Astrocyte (in vitro differentiated cells and primary cell): ENCODE measurements around the gene AKR1B1. TPM values are rescaled to one million over a fixed set of nuclear protein-coding genes. Genes with fewer than 3 reads are reported as not detected.

Experiments
- DNase-seq: peaks from one replicate; pipeline ENCODE4 v3.0.0-alpha.2; 2010; ENCODE audit warnings: low read depth
- FAIRE-seq: peaks from 2 replicates; lab custom pipeline; 2011; peaks lifted over from hg19 to GRCh38; lab: Jason Lieb, UNC
- H2AFZ ChIP-seq: 2 replicates; pipeline ENCODE4 v1.6.0; 2012; ENCODE audit warnings: low read depth, low read length, inconsistent platforms
- H3K27ac ChIP-seq: 2 replicates; pipeline ENCODE4 v1.5.1; 2011; ENCODE audit warnings: low read depth, low read length, inconsistent platforms
- H3K27me3 ChIP-seq: 2 replicates; pipeline ENCODE4 v1.6.0; 2011; ENCODE audit warnings: low read length, inconsistent platforms; ENCODE audit not compliant: insufficient read depth
- H3K36me3 ChIP-seq: 2 replicates; pipeline ENCODE4 v1.5.1; 2011; ENCODE audit warnings: low read length, inconsistent platforms; ENCODE audit not compliant: insufficient read depth
- H3K4me1 ChIP-seq: 2 replicates; pipeline ENCODE4 v1.5.1; 2011; ENCODE audit warnings: low read length, inconsistent platforms; ENCODE audit not compliant: insufficient read depth
- H3K4me2 ChIP-seq: 2 replicates; pipeline ENCODE4 v1.6.0; 2012; ENCODE audit warnings: low read length, inconsistent platforms
- H3K4me3 ChIP-seq: 2 replicates; pipeline ENCODE4 v1.5.1; 2011; ENCODE audit warnings: low read depth, mild to moderate bottlenecking, low read length, inconsistent platforms; ENCODE audit not compliant: insufficient read depth
- H3K79me2 ChIP-seq: 2 replicates; pipeline ENCODE4 v1.6.0; 2012; ENCODE audit warnings: mild to moderate bottlenecking, low read length, inconsistent platforms; ENCODE audit not compliant: insufficient read depth
- H3K9ac ChIP-seq: 2 replicates; pipeline ENCODE4 v1.6.0; 2012; ENCODE audit warnings: mild to moderate bottlenecking, low read length, inconsistent platforms
- H3K9me3 ChIP-seq: 2 replicates; pipeline ENCODE4 v1.5.1; 2012; ENCODE audit warnings: low read depth, mild to moderate bottlenecking, low read length, inconsistent platforms; ENCODE audit not compliant: insufficient read depth
- H4K20me1 ChIP-seq: 2 replicates; pipeline ENCODE4 v1.6.0; 2012; ENCODE audit warnings: low read length, inconsistent platforms; ENCODE audit not compliant: insufficient read depth
- H3K27ac Mint-ChIP-seq: one replicate; pipeline ENCODE4 v1.8.0; 2021; ENCODE audit warnings: mild to moderate bottlenecking, mixed read lengths; ENCODE audit not compliant: unreplicated experiment
- H3K27me3 Mint-ChIP-seq: one replicate; pipeline ENCODE4 v1.8.0; 2021; ENCODE audit warnings: low read depth, mixed read lengths; ENCODE audit not compliant: unreplicated experiment
- H3K36me3 Mint-ChIP-seq: one replicate; pipeline ENCODE4 v1.8.0; 2021; ENCODE audit warnings: low read depth, mixed read lengths; ENCODE audit not compliant: unreplicated experiment
- H3K4me1 Mint-ChIP-seq: one replicate; pipeline ENCODE4 v1.8.0; 2021; ENCODE audit warnings: low read depth, mixed read lengths; ENCODE audit not compliant: unreplicated experiment
- H3K4me3 Mint-ChIP-seq: one replicate; pipeline ENCODE4 v1.8.0; 2021; ENCODE audit warnings: mild to moderate bottlenecking, moderate library complexity, mixed read lengths; ENCODE audit not compliant: unreplicated experiment
- H3K9me3 Mint-ChIP-seq: one replicate; pipeline ENCODE4 v1.8.0; 2021; ENCODE audit warnings: mild to moderate bottlenecking, mixed read lengths; ENCODE audit not compliant: unreplicated experiment
- CTCF ChIP-seq: IDR thresholded peaks from 2 replicates; pipeline ENCODE4 v1.5.1; 2011; ENCODE audit warnings: low read depth, mild to moderate bottlenecking, inconsistent platforms, low read length, moderate library complexity; ENCODE audit not compliant: insufficient read depth
- EZH2 ChIP-seq: IDR thresholded peaks from 2 replicates; pipeline ENCODE4 v1.6.1; 2012; ENCODE audit warnings: mild to moderate bottlenecking, low read length, inconsistent platforms; ENCODE audit not compliant: insufficient read depth
- total RNA-seq: library from RNA; stranded (reverse); gene quantifications from 2 replicates; pipeline ENCODE4 v1.2.1, GENCODE V29; 2021

Gene AKR1B1
- total RNA-seq, 1 donor from 2014 or later, result 114 TPM

GRCh38 chr7:134432296-134433152 lies 26.4 kb downstream of the AKR1B1 start:
- H3K27me3 Mint-ChIP-seq, result peaks cover 3% of the 10 kb centered on the region
- H3K9me3 Mint-ChIP-seq, result no peaks in the 10 kb centered on the region
- H3K79me2 ChIP-seq, result no peaks in the 10 kb centered on the region
- H3K36me3 Mint-ChIP-seq, result no peaks in the 10 kb centered on the region
- FAIRE-seq (peak; percentile 81), DNase-seq (peak; percentile 77)
- no peak overlapping the region for H3K27ac ChIP-seq
- peak overlapping the region; percentile 84 for H3K4me2 ChIP-seq
- H3K4me1 Mint-ChIP-seq, result no peaks in the 10 kb centered on the region
- H3K4me3 Mint-ChIP-seq, result peak overlapping the region; percentile 83
- peak overlapping the region; percentile 95 for H2AFZ ChIP-seq
- no peaks in the 10 kb centered on the region for H3K9me3 ChIP-seq
- H3K9ac ChIP-seq, result peak overlapping the region; percentile 60
- peak overlapping the region; percentile 78 for H3K27ac Mint-ChIP-seq
- H3K27me3 ChIP-seq, result peaks cover 3% of the 10 kb centered on the region
- H3K4me3 ChIP-seq, result peak overlapping the region; percentile 54
- H3K4me1 ChIP-seq, result no peaks in the 10 kb centered on the region
- TF ChIP-seq CTCF (peak; percentile 73), EZH2 (no peak)
- no peaks in the 10 kb centered on the region for H4K20me1 ChIP-seq
- no peaks in the 10 kb centered on the region for H3K36me3 ChIP-seq

DNA sequence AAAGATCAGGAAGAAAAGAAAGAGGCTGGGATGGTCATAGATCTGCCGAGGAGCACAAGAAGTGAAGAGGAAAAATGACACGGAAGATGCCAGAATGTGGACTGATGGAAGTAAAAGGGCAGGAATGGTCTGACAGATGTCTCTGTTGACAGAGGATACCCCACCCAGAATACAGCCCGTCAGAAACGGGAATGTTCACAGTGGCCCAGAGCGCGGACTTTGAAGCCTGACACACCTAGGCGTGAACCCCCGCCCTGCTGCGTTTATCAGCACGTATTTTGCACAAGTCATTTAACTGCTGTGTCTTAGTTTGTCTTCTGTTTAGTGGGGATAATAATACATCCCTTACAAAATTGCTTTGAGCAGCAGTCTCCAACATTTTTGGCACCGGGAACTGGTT lies 27.1 kb downstream of the AKR1B1 start:
- Histone ChIP-seq H3K27me3 (peaks cover 3% of the 10 kb centered on the region), H3K4me2 (peak overlapping the region; percentile 84), H3K4me3 (peak overlapping the region; percentile 54), H3K79me2 (no peaks in the 10 kb centered on the region), H3K4me1 (no peaks in the 10 kb centered on the region), H2AFZ (peak overlapping the region; percentile 95), H3K36me3 (no peaks in the 10 kb centered on the region), H3K9me3 (no peaks in the 10 kb centered on the region), H4K20me1 (no peaks in the 10 kb centered on the region), H3K9ac (no peak overlapping the region), H3K27ac (no peak overlapping the region)
- H3K4me1 Mint-ChIP-seq, result no peaks in the 10 kb centered on the region
- H3K9me3 Mint-ChIP-seq, result no peaks in the 10 kb centered on the region
- DNase-seq (no peak), FAIRE-seq (no peak)
- peak overlapping the region; percentile 83 for H3K4me3 Mint-ChIP-seq
- no peak overlapping the region for H3K27ac Mint-ChIP-seq
- no peak for TF ChIP-seq CTCF
- no peak for TF ChIP-seq EZH2
- H3K27me3 Mint-ChIP-seq, result peaks cover 3% of the 10 kb centered on the region
- H3K36me3 Mint-ChIP-seq, result no peaks in the 10 kb centered on the region

- FAIRE-seq, result no peak
Observed at GRCh38 chr7:134429481-134429880, 29.4 kb downstream of the AKR1B1 start.

More at GRCh38 chr7:134429481-134429880, 29.4 kb downstream of the AKR1B1 start:
- DNase-seq, result no peak
- no peaks in the 10 kb centered on the region for H3K4me1 ChIP-seq
- no peaks in the 10 kb centered on the region for H3K4me1 Mint-ChIP-seq
- H3K9me3 ChIP-seq, result no peaks in the 10 kb centered on the region
- H3K27ac ChIP-seq, result no peak overlapping the region
- no peaks in the 10 kb centered on the region for H3K9me3 Mint-ChIP-seq
- no peaks in the 10 kb centered on the region for H3K36me3 Mint-ChIP-seq
- H4K20me1 ChIP-seq, result no peaks in the 10 kb centered on the region
- H3K36me3 ChIP-seq, result no peaks in the 10 kb centered on the region
- peaks cover 5% of the 10 kb centered on the region for H3K27me3 Mint-ChIP-seq
- no peak overlapping the region for H2AFZ ChIP-seq
- no peak overlapping the region for H3K9ac ChIP-seq
- no peak overlapping the region for H3K4me3 ChIP-seq
- no peak overlapping the region for H3K27ac Mint-ChIP-seq
- no peak overlapping the region for H3K4me2 ChIP-seq
- H3K27me3 ChIP-seq, result peaks cover 3% of the 10 kb centered on the region
- no peak for TF ChIP-seq EZH2
- no peak for TF ChIP-seq CTCF
- H3K4me3 Mint-ChIP-seq, result no peak overlapping the region
- no peaks in the 10 kb centered on the region for H3K79me2 ChIP-seq
